GM12878 (cell line): Measurements from ENCODE around the gene TSC22D1.

Source experiments
- CEBPB ChIP-seq, 2 experiments: fragments of 150-350 bp in 1 of 2; IDR thresholded peaks; 2 replicates each; pipeline ENCODE4 v1.6.1; 2012 to 2014; ENCODE audit warnings: low read depth in 2 of 2, low read length in 2 of 2, borderline replicate concordance in 1 of 2, inconsistent platforms in 1 of 2
- CTCF ChIP-seq, 3 experiments: IDR thresholded peaks in 2 of 3; conservative IDR thresholded peaks in 1 of 3; 2 replicates each; pipeline ENCODE4 v1.5.1; 2011; ENCODE audit warnings: low read depth in 3 of 3, low read length in 3 of 3, mild to moderate bottlenecking in 3 of 3, control low read depth in 2 of 3, moderate library complexity in 2 of 3, inconsistent platforms in 1 of 3, mixed read lengths in 1 of 3; ENCODE audit not compliant: control insufficient read depth in 2 of 3, insufficient read depth in 1 of 3; ENCODE audit errors: extremely low read depth in 1 of 3
- FOS ChIP-seq: IDR thresholded peaks from 3 replicates; pipeline ENCODE4 v1.6.1; 2011; ENCODE audit warnings: borderline replicate concordance; ENCODE audit not compliant: insufficient read length; ENCODE audit errors: extremely low read depth

DNA sequence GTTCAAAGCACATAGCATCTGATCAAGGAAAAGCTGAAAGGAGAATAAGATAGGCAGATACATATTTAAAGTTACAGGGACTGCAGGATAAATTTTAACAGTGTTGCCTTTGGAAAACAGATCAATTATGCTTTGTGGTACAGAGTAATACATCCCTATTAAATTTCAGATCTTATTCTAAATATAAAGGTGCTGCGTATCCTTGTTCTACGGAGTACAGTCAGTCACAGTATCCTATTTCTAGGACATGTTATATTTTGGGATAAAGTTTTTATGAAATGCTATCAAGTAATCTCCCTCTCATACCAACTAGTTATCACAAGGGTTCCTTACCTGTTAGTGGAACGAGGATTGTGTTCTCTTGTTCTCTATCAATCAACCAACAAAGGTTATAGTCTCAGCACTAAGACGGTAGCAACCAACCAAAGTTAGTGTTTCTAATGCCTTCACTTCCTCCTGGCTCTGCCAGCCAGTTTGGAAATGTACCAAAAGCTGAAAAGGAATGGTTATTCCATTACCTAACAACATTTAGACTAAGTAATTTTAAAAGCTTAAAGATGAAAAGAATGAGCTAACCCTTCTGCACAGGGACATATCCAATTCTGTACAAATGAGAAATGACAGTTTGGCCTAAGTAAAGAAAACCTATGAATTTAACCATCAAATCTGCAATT is 35.2 kb downstream of the TSC22D1 start:
- TF ChIP-seq FOS (no peak), CEBPB (IDR thresholded peaks at IDR 0.05; ENCODE audit: borderline replicate concordance in 1 of 2, low read depth in 2 of 2, low read length in 2 of 2) (no peak), CTCF (IDR thresholded peaks at IDR 0.05 in 2 of 3, conservative IDR thresholded peaks at IDR 0.05 in 1 of 3; ENCODE audit: control insufficient read depth in 2 of 3, extremely low read depth in 1 of 3, insufficient read depth in 1 of 3, low read depth in 3 of 3, low read length in 3 of 3) (no peak)
